Activated CD4-positive, alpha-beta T cell treated with anti-CD3 and anti-CD28 coated beads, Interleukin-2, Interleukin-6, amounts not matched to agents 100 ng/mL and 50 ng/mL, durations not matched to agents 16 hours and 8 hours (primary cell): ENCODE data around the gene IFNLR1.

Experiments used
- DNase-seq: peaks from one replicate; pipeline ENCODE4 v3.0.0-alpha.2; 2020

The IFNLR1 gene

DNA sequence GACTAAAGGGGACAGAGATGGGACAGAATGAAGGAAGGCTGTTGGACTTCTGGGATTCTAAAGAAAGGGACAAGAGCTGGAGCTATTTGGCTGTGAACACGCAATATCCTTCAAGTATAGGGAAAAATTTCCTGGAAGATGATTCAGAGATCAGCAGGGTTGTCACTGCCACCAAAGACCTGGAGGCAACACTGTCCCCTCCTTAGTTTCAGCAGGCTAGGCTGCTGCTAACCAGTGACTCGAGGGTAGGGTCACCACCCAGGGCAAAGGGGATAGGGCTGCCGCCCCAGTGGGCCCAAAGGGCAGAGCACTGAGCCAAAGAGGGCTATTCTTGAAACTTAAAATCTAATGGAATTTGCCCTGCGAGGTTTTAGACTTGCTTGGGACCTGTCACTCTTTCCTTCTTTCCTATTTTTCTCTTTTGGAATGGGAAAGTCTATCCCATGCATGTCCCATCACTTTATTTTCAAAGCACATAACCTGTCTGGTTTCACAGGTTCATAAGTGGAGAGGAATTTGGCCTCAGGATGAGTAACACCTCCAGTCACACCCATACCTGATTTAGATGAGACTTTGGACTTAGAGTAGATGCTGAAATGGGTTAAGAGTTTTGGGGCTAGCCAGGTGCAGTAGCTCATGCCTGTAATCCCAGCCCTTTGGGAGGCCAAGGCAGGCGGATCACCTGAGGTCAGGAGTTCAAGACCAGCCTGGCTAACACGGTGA is 11.9 kb downstream of the IFNLR1 start:
- DNase-seq: no peak

- DNase-seq: no peak
These were observed 13.2 kb downstream of the IFNLR1 start for GRCh38 chr1:24173638-24174575.

GRCh38 chr1:24172598-24172997 is 14.5 kb downstream of the IFNLR1 start:
- no peak for DNase-seq

DNA sequence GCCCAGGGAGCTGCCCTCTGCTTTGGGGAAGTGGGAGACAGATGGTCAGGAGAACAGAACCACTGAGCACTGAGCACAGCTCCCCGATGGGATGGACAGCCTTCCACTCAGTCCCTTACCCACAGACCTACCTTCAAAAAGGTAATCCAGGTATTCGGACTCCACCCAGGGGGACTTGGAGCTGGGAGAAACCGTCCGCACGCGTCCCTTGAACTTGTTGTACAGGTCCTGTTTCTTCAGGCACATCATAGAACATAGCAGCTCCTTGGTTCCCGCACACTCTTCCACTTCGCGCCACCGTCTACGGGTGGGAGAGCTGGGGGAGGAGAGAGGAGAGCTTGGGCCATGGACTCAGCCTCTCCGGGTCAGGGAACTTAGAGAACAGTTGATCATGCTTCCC is 17.8 kb downstream of the IFNLR1 start:
- no peak for DNase-seq

DNA sequence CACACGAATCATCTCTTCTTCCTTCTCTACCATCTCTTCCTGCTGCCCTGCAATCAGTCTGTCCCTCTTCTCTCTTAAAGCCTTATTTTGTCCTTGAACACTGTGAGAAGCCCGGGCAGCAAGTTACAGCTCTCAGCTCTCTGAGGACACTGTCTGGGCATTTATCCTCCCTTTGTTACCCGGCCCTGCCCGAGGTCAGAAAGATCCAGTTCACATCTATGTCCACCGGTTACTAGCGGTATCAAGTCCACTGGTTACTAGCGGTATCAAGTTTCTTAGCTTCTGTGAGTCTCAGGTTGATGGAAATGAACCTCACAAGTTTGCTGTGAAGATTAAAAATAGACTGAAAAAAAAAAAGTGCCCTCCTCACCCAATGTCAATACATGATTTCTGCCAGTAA is 18.8 kb downstream of the IFNLR1 start:
- no peak for DNase-seq

DNA sequence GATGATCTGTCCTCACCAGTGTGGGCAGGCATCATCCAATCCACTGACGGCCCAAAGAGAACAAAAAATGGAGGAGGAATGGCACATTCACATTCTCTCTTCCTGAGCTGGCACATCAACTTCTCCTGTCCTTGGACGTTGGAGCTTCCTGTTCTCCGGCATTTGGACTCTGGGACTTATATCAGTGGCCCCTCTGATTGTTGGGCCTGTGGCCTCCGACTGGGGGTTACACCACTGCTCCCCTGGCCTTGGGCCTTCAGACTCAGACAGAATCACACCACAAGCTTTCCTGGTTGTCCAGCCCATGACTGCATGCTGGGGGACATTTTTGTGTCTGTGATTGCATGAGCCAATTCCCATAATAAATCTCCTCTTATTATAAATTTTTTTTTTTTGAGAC is 20.1 kb downstream of the IFNLR1 start:
- no peak for DNase-seq

GRCh38 chr1:24165500-24165899 is 21.6 kb downstream of the IFNLR1 start:
- no peak for DNase-seq

DNA sequence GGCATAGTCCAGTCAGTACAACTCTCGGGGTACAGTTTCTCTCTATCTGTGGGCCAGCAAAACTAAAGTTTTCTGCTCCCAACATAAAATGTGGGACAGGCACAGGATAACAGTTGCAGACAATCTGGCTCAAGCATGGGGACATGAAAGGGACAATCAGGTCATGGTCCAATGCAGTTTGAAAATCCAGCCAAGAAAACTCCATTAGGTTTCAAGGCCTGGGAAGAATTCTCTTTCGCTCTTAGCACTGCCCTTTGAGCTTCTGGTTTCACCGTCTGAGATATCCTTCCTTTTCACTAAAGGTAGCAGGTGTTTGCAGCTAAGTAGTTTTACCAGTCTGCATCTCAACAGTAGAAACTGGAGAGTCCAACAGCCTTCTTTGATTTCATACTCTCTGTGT is 23.1 kb downstream of the IFNLR1 start:
- DNase-seq: no peak

DNA sequence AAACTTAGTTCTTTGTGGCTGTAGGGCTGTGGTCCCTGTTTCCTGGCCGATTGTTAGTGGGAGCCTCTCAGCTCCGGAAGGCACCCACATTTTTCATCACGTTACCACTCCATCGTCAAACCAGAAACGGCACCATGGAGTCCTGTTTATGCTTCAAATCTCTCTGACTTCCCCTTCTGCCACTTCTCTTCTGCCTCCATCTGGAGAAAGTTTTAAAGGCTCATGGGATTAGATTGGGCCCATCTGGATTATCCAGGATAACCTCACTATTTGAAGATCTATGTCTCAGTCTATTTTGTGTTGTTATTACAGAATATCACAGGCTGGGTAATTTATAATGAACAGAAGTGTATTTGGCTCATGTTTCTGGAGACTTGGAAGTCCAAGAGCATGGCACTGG is 24.9 kb downstream of the IFNLR1 start:
- no peak for DNase-seq

DNA sequence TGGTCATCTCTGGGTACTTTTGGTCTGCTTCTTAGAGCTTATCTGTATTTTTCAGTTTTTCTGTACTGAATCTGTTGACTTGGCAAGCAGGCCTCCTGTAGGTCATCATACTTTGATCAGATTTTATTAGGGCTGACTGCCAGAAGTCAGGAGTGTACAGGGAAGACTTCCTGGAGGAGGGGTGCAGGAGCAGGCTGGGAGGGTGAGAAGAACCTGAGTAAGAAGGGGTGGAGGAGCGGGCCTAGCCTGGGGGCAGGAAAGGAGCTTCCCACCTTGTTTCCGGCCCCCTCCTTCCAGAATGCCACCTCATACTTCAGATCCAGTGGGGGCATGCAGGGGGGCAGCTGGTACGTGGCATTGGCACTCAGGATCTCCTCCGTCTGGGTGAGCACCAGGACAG is 25.8 kb downstream of the IFNLR1 start:
- no peak for DNase-seq

- DNase-seq: no peak
These were observed 27.7 kb downstream of the IFNLR1 start for GRCh38 chr1:24159366-24159765.

GRCh38 chr1:24157918-24158481 is 29.1 kb downstream of the IFNLR1 start:
- no peak for DNase-seq

- no peak for DNase-seq
These were observed 30.4 kb downstream of the IFNLR1 start for GRCh38 chr1:24156542-24157260.

GRCh38 chr1:24155011-24155782 is 31.9 kb downstream of the IFNLR1 start:
- DNase-seq: no peak

DNA sequence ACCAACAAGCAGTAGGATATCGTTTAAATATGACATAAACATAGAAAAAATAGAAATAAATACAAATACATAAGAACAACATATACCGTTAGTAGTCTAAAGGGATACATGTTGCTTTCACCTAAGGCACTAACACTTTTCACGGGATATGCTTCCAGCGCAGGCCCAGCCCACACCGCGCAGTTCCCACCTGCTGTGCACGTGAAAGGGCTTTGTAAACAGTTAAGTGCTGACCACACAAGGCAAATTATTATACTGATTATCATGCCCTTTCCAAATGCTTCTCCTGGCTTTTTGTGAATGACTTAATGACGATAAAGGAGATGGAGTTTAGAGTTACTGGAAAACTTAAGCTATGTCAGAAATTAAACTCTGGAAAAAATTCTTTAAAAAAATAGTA is 32.9 kb downstream of the IFNLR1 start:
- DNase-seq: no peak

- DNase-seq: no peak
These were observed 34.2 kb downstream of the IFNLR1 start for GRCh38 chr1:24152631-24153494.

DNA sequence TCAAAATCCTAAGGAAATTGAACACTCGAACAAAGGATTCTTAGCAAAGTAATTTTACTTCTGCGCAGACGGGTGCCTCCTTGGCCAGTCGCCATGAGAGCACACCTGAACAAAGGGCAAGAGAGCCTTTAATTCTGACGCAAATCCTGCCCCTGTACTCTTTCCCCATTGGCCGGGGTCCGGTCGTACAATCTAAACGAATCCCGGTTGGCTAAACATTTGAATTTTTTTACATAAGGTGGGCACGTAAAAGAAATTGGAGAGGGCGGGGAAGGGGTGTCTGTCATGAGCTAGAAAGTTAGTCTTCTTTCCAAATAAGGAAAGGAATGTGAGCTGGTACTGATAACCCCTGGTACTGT is 35.9 kb downstream of the IFNLR1 start:
- DNase-seq: no peak

DNA sequence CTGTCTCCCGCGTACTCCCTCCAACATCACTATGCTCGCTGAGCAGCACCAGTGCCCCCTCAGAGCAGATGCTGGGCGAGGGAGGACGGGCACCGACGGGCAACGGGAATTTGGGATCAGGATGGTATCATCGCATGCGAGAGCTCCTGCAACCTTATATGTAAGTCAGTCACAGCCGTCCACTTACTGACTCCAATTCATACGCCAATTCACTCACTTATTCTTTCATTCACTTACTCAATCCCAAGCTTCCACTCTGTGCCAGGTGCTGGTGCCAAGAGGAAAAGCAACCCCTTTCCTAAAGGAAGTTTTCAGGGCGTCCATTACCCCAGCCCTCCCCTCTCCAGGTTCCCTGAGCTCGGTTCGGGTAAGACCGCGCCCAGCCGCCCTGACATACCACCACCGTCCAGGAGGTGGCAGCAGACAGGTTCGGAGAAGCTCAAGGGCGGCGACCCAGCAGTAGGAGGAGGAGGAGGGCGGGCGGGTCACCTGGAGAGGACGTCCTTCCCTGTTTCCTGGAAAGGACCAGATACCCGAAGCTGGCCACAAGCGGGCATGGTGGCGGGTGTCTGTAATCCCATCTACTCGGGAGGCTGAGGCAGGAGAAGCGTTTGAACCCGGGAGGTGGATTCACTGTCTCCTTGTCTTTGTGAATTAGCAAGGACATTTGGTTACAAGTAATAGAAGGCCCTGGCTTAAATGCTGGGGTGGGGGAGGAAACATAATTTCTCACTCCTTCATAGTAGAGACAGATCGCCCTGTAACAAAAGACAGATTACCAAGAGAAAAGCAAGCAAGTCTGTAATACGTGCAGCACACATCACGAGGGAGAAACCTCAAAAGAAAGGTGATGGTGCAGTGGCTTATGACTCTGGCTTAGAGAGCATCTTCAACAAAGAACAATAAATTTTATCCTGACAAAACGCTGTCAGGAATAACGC is 36.6 kb downstream of the IFNLR1 start:
- peak; percentile 91 for DNase-seq

DNA sequence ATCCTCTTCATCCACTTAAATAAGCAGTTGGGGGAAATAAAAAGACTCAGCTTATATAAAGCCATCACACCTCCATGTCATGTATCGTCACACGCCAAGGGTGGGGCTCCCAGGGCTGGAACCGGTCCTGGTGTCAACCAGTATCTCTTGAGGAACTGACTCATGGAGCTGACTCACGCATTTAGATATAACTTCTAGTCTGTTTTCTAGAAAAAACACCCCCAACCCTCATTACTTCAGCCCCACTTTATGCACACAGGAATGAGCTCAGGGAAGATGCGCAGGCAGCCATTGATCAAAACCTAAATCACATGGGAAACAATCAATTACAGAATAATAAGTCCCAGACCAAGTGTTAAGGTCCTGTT is 37.2 kb downstream of the IFNLR1 start:
- peak; percentile 31 for DNase-seq

DNA sequence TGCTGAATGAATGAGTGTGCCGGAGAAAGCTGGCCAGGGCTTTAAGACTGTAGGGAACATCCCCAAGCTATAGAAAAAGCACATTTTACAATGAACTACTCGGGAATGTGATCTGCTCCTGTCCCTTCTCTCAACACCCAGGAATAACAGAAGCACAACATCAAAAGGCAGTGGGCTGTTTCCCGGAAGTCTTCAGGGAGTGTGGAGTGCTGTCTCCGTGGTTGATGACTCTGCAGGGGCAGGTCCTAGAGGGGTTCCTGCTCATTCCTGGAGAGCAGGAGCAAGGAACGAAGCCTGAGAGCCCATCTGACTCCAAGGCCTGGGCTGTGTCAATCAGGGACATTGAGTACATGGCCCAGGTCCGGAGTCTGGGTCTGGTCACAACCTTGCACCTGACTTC is 39.3 kb downstream of the IFNLR1 start:
- no peak for DNase-seq
